Left renal cortex interstitium (tissue), 4 donors: ENCODE results near the gene GNG7. TPM values are rescaled to one million over a fixed set of nuclear protein-coding genes. Genes with fewer than 3 reads are reported as not detected.
"Not testable (repeated sequence)": the region's sequence is repeated elsewhere in the genome, so short reads cannot be mapped to it uniquely, and the experiment has no call there.

Experiments
- DNase-seq, 4 donors: peaks; one replicate each; pipeline ENCODE4 v3.0.0-alpha.2; 2013; ENCODE audit warnings: low read depth in 4 of 4, low spot score in 2 of 4, missing footprints in 1 of 4
- polyA plus RNA-seq, 4 donors: library from polyadenylated mRNA; unstranded; fragments of 120-200 nt; gene quantifications; one replicate each; pipeline ENCODE4 v1.2.1, GENCODE V29; 2013; ENCODE audit not compliant: insufficient read length in 4 of 4

The GNG7 gene
- polyA plus RNA-seq, 4 donors: 5.2 to 7.7 (median 7.0) TPM

- DNase-seq: no peak
These were observed 12.2 kb upstream of the GNG7 start for GRCh38 chr19:2714531-2715269.

DNA sequence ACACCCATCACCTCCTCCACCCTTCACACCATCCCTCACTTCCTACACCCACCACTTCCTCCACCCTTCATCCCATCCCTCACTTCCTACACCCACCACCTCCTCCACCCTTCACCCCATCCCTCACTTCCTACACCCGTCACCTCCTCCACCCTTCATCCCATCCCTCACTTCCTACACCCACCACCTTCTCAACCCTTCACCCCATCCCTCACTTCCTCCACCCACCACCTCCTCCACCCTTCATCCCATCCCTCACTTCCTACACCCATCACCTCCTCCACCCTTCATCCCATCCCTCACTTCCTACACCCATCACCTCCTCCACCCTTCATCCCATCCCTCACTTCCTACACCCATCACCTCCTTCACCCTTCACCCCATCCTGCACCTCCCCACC lies 11.6 kb upstream of the GNG7 start:
- DNase-seq: not testable (repeated sequence)

GRCh38 chr19:2713170-2713569 lies 10.7 kb upstream of the GNG7 start:
- DNase-seq: not testable (repeated sequence)

- DNase-seq: no peak
These were observed 9.3 kb upstream of the GNG7 start for GRCh38 chr19:2711875-2712205.

- no peak for DNase-seq
These were observed 8.8 kb upstream of the GNG7 start for GRCh38 chr19:2711172-2711874.

DNA sequence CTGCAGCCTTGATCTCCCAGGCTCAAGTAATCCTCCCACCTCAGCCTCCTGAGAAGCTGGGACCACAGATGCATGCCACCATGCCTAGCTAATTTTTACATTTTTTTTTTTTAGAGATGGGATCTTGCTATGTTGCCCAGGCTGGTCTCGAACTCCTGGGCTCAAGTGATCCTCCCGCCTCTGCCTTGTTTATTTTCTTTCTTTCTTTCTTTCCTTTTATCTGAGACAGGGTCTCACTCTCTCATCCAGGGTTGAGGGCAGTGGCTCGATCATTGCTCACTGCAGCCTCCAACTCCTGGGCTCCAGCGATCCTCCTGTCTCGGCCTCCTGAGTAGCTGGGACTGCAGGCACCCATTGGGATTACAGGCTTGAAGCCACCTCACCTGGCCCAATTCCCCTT lies 3.8 kb upstream of the GNG7 start:
- no peak for DNase-seq

GRCh38 chr19:2703691-2704216 lies 1.3 kb upstream of the GNG7 start:
- no peak for DNase-seq

- DNase-seq: no peak
These were observed 563 bp upstream of the GNG7 start for GRCh38 chr19:2703077-2703437.

GRCh38 chr19:2701361-2702169 lies 929 bp downstream of the GNG7 start:
- no peak for DNase-seq

DNA sequence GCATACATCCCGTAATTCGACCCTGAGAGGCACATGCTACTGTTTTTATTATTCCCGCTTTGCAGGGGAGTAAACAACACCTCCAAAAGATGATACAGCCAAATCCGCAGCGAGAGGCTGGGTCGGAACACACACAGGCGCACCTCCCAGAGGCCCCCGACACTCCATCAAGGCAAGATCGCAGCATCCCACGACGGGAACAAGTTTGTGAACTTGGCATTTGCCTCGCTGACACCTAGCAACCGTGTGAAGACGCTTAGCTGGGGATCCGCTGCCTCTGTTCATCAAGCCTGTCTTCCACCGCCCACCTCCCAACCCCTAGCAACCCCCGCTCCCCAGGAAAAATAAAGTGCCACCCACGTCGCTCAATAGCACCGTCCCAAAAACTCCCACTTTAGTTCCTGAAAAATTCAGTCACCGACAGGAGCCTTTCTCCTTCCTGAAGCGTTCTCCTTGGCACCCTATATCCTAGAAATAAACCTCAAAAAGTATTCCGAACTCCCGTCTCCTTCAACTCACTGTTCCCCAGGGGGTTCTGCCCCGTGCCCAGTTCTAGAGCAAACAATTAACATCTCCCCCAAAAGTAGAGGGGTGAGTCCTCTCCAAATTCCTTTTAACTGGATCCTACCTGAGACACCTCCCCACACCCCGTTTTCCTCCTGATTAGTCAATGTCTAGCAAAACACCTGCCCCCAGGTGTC lies 1.7 kb downstream of the GNG7 start:
- DNase-seq: no peak

DNA sequence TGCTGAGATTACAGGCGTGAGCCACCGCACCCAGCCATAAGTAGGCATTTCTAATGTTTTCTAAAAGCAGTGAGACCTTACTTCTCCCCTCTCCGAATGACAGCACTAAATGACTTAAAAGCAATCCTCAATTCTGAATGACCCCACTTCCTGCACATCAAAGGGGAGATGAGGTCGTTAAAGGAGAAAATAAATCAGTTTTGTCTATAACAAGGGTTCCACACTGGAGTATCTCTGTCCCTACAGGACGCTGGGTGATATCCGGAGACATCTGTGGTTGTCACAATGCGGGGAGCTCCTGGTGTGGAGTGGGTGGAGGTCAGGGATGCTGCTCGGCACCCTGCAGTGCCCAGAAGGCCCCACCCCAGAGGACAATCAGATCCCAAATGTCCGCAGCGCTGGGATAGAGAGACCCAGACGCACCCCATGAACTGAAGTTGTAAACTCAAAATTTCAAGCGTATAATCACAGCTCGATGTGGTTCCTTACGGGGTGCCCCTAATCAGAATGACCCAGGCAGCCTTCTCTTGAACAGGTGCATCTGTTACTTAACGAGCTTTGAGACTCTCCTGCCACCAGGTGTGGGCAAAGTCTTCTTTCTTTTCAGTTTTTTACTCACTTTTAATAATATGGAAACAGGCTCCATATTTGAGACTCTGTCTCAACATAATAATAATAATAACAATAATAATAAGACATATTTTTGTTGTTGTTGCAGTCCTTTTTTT lies 2.9 kb downstream of the GNG7 start:
- no peak for DNase-seq

- DNase-seq: no peak
These were observed 8.3 kb downstream of the GNG7 start for GRCh38 chr19:2694196-2694595.

DNA sequence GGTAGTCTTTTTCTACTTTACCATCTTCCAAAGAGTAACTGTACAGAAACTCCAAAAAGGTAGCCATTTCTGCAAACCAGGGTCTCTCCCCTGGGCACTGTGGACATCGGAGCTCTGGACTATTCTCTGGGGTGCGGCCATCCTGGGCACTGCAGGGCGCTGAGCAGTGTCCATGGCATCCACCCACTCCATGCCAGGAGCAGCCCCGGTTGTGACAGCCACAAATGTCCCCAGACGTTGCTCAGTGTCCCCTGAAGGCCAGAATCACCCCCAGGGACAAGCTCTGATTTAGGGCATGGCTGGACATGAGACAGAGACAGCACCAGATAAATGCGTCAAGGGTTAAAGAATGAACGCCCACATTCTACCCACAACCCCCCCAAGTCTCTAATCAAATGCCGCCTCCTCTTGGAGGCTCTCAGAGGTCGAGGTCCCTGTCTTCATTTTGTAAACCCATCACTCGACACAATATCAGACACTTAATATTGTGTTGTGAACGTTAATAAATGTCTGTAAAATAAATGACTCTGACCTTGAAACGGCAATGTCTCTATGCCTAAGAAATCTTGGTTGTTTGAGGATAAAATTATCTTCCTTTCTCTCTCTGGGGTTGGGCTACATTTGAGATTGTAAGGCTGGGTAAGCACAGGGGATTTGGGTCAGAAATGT lies 8.9 kb downstream of the GNG7 start:
- DNase-seq: no peak

GRCh38 chr19:2691951-2692350 lies 10.5 kb downstream of the GNG7 start:
- DNase-seq: no peak

- DNase-seq: no peak
These were observed 11.6 kb downstream of the GNG7 start for GRCh38 chr19:2690856-2691255.

- no peak for DNase-seq
These were observed 16.1 kb downstream of the GNG7 start for GRCh38 chr19:2686360-2686759.

DNA sequence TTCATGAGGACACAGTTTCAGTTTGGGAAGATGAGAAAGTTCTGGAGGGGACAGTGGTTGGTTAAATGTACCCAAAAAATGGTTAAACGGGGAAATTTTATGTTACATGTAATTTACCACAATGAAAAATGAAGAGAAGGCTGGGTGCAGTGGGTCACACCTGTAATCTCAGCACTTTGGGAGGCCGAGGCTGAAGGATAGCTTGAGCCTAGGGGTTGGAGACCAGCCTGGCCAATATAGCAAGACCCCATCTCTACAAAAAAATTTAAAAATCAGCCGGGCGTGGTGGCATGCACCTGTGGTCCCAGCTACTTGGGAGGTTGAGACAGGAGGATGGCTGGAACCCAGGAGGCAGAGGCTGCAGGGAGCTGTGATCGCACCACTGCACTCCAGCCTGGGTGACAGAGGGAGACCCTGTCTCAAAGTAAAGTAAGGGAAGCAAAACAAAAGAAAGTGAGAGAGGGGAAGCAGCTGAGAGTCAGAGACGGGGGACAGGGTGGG lies 17.2 kb downstream of the GNG7 start:
- DNase-seq: no peak

GRCh38 chr19:2683430-2684003 lies 19.0 kb downstream of the GNG7 start:
- DNase-seq: no peak

GRCh38 chr19:2680808-2681207 lies 21.7 kb downstream of the GNG7 start:
- no peak for DNase-seq
